Osteoblast (primary cell): ENCODE results near the gene DDX43. TPM values are rescaled to one million over a fixed set of nuclear protein-coding genes. Genes with fewer than 3 reads are reported as not detected.

Source experiments
- DNase-seq: peaks from one replicate; pipeline ENCODE4 v3.0.0; 2011; ENCODE audit warnings: low spot score, mixed read lengths; ENCODE audit not compliant: insufficient read length; ENCODE audit errors: missing footprints
- H2AFZ ChIP-seq: 2 replicates; pipeline ENCODE4 v1.6.0; 2011; ENCODE audit warnings: mild to moderate bottlenecking, low read length
- H3K27ac ChIP-seq: 2 replicates; pipeline ENCODE4 v1.5.1; 2011; ENCODE audit warnings: mild to moderate bottlenecking, low read depth, low read length, moderate library complexity
- H3K27me3 ChIP-seq: 2 replicates; pipeline ENCODE4 v1.6.0; 2012; ENCODE audit warnings: mild to moderate bottlenecking, control low read depth, inconsistent platforms, low read length, moderate library complexity; ENCODE audit not compliant: insufficient read depth
- H3K36me3 ChIP-seq: 2 replicates; pipeline ENCODE4 v1.5.1; 2011; ENCODE audit warnings: mild to moderate bottlenecking, low read length, control low read depth, moderate library complexity; ENCODE audit not compliant: insufficient read depth
- H3K4me1 ChIP-seq: 2 replicates; pipeline ENCODE4 v1.5.1; 2011; ENCODE audit warnings: mild to moderate bottlenecking, low read length, control low read depth, moderate library complexity; ENCODE audit not compliant: insufficient read depth
- H3K4me2 ChIP-seq: 2 replicates; pipeline ENCODE4 v1.6.0; 2011; ENCODE audit warnings: mild to moderate bottlenecking, low read length; ENCODE audit not compliant: insufficient read depth
- H3K4me3 ChIP-seq: fragments of 200-600 bp; sonication (generic); 3 replicates; pipeline ENCODE4 v1.5.1; 2012; ENCODE audit warnings: mild to moderate bottlenecking, low read length, inconsistent platforms; ENCODE audit not compliant: insufficient read depth
- H3K79me2 ChIP-seq: 2 replicates; pipeline ENCODE4 v1.6.0; 2012; ENCODE audit warnings: mild to moderate bottlenecking, low read length, control low read depth, inconsistent platforms; ENCODE audit not compliant: insufficient read depth
- H3K9me3 ChIP-seq: 2 replicates; pipeline ENCODE4 v1.5.1; 2011; ENCODE audit warnings: low read depth, low read length, control low read depth
- H4K20me1 ChIP-seq: 2 replicates; pipeline ENCODE4 v1.6.0; 2012; ENCODE audit warnings: mild to moderate bottlenecking, low read length, control low read depth; ENCODE audit not compliant: insufficient read depth
- CTCF ChIP-seq: IDR thresholded peaks from 2 replicates; pipeline ENCODE4 v1.5.1; 2011; ENCODE audit warnings: mild to moderate bottlenecking, low read depth, low read length, moderate library complexity; ENCODE audit errors: extremely low read depth
- total RNA-seq: library from RNA; depleted of rRNA; stranded (reverse); fragments of >200 nt; gene quantifications from 2 replicates; pipeline ENCODE4 v1.2.3, GENCODE V29; 2012

The DDX43 gene
- total RNA-seq, 1 donor: 8.7 TPM

GRCh38 chr6:73353636-73354593 is 40.7 kb upstream of the DDX43 start, which contains the start of gene DPPA5:
Gene DPPA5 (minus strand): TSS chr6:73354276. CDS start chr6:73354225, 51 bp downstream.
- Histone ChIP-seq H3K9me3 (no peaks in the 10 kb centered on the region), H3K27me3 (peaks cover 18% of the 10 kb centered on the region), H3K36me3 (no peaks in the 10 kb centered on the region), H3K4me2 (no peak within 1 kb of the TSS), H4K20me1 (no peaks in the 10 kb centered on the region), H3K4me1 (no peaks in the 10 kb centered on the region), H3K4me3 (no peak within 1 kb of the TSS), H2AFZ (no peak within 1 kb of the TSS), H3K79me2 (no peaks in the 10 kb centered on the region), H3K27ac (no peak within 1 kb of the TSS)
- DNase-seq: no peak
- no peak for TF ChIP-seq CTCF

- H4K20me1 ChIP-seq: no peaks in the 10 kb centered on the region
- DNase-seq: no peak
- H3K36me3 ChIP-seq: no peaks in the 10 kb centered on the region
- no peak within 1 kb of the TSS for H3K4me3 ChIP-seq
- H3K9me3 ChIP-seq: no peaks in the 10 kb centered on the region
- no peaks in the 10 kb centered on the region for H3K79me2 ChIP-seq
- no peaks in the 10 kb centered on the region for H3K4me1 ChIP-seq
- TF ChIP-seq CTCF: no peak
- H3K4me2 ChIP-seq: no peak within 1 kb of the TSS
- no peak within 1 kb of the TSS for H2AFZ ChIP-seq
- H3K27ac ChIP-seq: no peak within 1 kb of the TSS
- no peaks in the 10 kb centered on the region for H3K27me3 ChIP-seq
Measured at GRCh38 chr6:73362358-73362757, 32.3 kb upstream of the DDX43 start, which contains the start of gene KHDC3L. Gene KHDC3L (plus strand): TSS chr6:73362658. CDS start chr6:73362730, 72 bp downstream.

GRCh38 chr6:73362869-73363536 is 31.6 kb upstream of the DDX43 start:
- Histone ChIP-seq H2AFZ (no peak overlapping the region), H3K9me3 (no peaks in the 10 kb centered on the region), H4K20me1 (no peaks in the 10 kb centered on the region), H3K4me3 (no peak overlapping the region), H3K4me2 (no peak overlapping the region), H3K4me1 (no peaks in the 10 kb centered on the region), H3K79me2 (no peaks in the 10 kb centered on the region), H3K36me3 (no peaks in the 10 kb centered on the region), H3K27me3 (no peaks in the 10 kb centered on the region), H3K27ac (no peak overlapping the region)
- no peak for TF ChIP-seq CTCF
- no peak for DNase-seq

- no peak overlapping the region for H3K4me3 ChIP-seq
- no peaks in the 10 kb centered on the region for H3K36me3 ChIP-seq
- no peaks in the 10 kb centered on the region for H4K20me1 ChIP-seq
- H3K27ac ChIP-seq: no peak overlapping the region
- H3K9me3 ChIP-seq: no peaks in the 10 kb centered on the region
- no peaks in the 10 kb centered on the region for H3K4me1 ChIP-seq
- H3K4me2 ChIP-seq: no peak overlapping the region
- H3K27me3 ChIP-seq: no peaks in the 10 kb centered on the region
- DNase-seq: no peak
- H3K79me2 ChIP-seq: no peaks in the 10 kb centered on the region
- TF ChIP-seq CTCF: no peak
- no peak overlapping the region for H2AFZ ChIP-seq
Measured at GRCh38 chr6:73363537-73363875, 31.1 kb upstream of the DDX43 start.
